ENCODE results near the gene KIRREL3. TPM values are rescaled to one million over a fixed set of nuclear protein-coding genes. Genes with fewer than 3 reads are reported as not detected.

Gene KIRREL3
- total and polyA plus RNA-seq, 2 of the 8 experiments (the other 6 are each of a cell fraction or from before 2014, with no cell fraction given): 0.29 to 0.32 TPM

- Histone ChIP-seq H3K4me2 (ENCODE audit: insufficient read depth in 1 of 2, low read depth in 2 of 2, low read length in 2 of 2) (no peak overlapping the region), H3K18ac (ENCODE audit: extremely low read depth, low read length) (no peak overlapping the region), H3K9ac (replicated peaks in 1 of 4; ENCODE audit: extremely low read depth in 1 of 4, low read depth in 3 of 4, low read length in 3 of 4) (no peak overlapping the region), H3K23ac (ENCODE audit: insufficient read length) (no peak overlapping the region), H4K20me1 (replicated peaks in 1 of 2; ENCODE audit: control insufficient read depth in 1 of 2, insufficient read depth in 2 of 2, low read length in 2 of 2) (no peaks in the 10 kb centered on the region), H2BK5ac (ENCODE audit: low read depth, low read length) (no peak overlapping the region), H3K79me1 (ENCODE audit: low read depth, low read length) (no peaks in the 10 kb centered on the region), H2BK15ac (ENCODE audit: low read length) (no peak overlapping the region), H3K27ac (ENCODE audit: low read depth, low read length) (no peak overlapping the region), H3K4me3 (ENCODE audit: extremely low read depth in 1 of 4, insufficient read depth in 2 of 4, low read depth in 3 of 4, low read length in 4 of 4) (no peak overlapping the region), H2AFZ (ENCODE audit: low read length) (no peak overlapping the region), H3K36me3 (ENCODE audit: control insufficient read depth in 2 of 4, insufficient read depth in 4 of 4, low read length in 3 of 4) (no peaks in the 10 kb centered on the region), H2AK5ac (ENCODE audit: low read depth, low read length) (no peak overlapping the region), H4K91ac (replicated peaks; ENCODE audit: insufficient read length, low read length) (no peak overlapping the region), H2BK12ac (ENCODE audit: low read depth, low read length) (no peak overlapping the region), H3K9me3 (ENCODE audit: insufficient read depth in 2 of 2, low read depth in 1 of 2, low read length in 1 of 2) (no peaks in the 10 kb centered on the region), H3K23me2 (ENCODE audit: low read depth, low read length) (no peaks in the 10 kb centered on the region), H2BK20ac (ENCODE audit: low read length) (no peak overlapping the region), H2BK120ac (replicated peaks; ENCODE audit: low read depth, low read length) (no peak overlapping the region), H3K27me3 (replicated peaks in 1 of 4; ENCODE audit: control insufficient read depth in 3 of 4, extremely low read depth in 1 of 4, insufficient read depth in 3 of 4, low read length in 3 of 4) (no peaks in the 10 kb centered on the region), H3K14ac (ENCODE audit: insufficient read length) (no peak overlapping the region), H3K79me2 (ENCODE audit: control insufficient read depth in 1 of 2, insufficient read depth in 2 of 2, low read length in 2 of 2) (no peaks in the 10 kb centered on the region), H4K5ac (ENCODE audit: insufficient read length, low read depth, low read length) (no peak overlapping the region), H3K4me1 (replicated peaks in 1 of 4; ENCODE audit: control insufficient read depth in 3 of 4, insufficient read depth in 4 of 4, low read length in 3 of 4) (peaks cover 0 to 8% (median 0%) of the 10 kb centered on the region in 4 experiments; a peak in 2 of 7 replicates), H3K56ac (replicated peaks; ENCODE audit: insufficient read length, low read depth, low read length) (no peak overlapping the region), H4K8ac (ENCODE audit: extremely low read depth, insufficient read depth, low read length) (no peak overlapping the region), H3K4ac (replicated peaks; ENCODE audit: insufficient read length, low read depth, low read length) (no peak overlapping the region)
- ChIA-PET CTCF (ENCODE audit: partially characterized antibody) (interaction anchor here (1.0 to 5.7 kb wide), 5 partner anchors 8 to 175 kb away, joined by 3 to 48 read pairs (median 4); no protein-coding TSS in a partner anchor), POLR2A (ENCODE audit: partially characterized antibody) (no interaction called here)
- WGBS, 2 experiments (ENCODE audit: extremely low coverage in 1 of 2, insufficient coverage in 1 of 2, insufficient read length in 1 of 2, insufficient replicate concordance in 2 of 2, low coverage in 1 of 2, low lambda C conversion rate in 2 of 2, missing lambda C conversion rate in 1 of 2): 87% methylated on average over 2 of the region's 2 CpGs; no CpG with 5 or more reads in 1 of the 2 experiments
- no peak for FAIRE-seq
- no peak for DNase-seq (ENCODE audit: low read depth in 1 of 2, low spot score in 2 of 2)
- no peak for TF ChIP-seq ATF2 (IDR thresholded peaks at IDR 0.05; ENCODE audit: low read length)
- no peak for TF ChIP-seq TCF12 (IDR thresholded peaks at IDR 0.05; ENCODE audit: low read depth, low read length)
- no peak for TF ChIP-seq SUZ12 (IDR thresholded peaks at IDR 0.05; ENCODE audit: low read length)
- no peak for TF ChIP-seq RBBP5 (IDR thresholded peaks at IDR 0.05; ENCODE audit: borderline replicate concordance, low read depth, low read length)
- TF ChIP-seq E2F6 (IDR thresholded peaks at IDR 0.05): no peak
- no peak for TF ChIP-seq NANOG (IDR thresholded peaks at IDR 0.05; ENCODE audit: insufficient read depth, low read depth, low read length, poor library complexity, severe bottlenecking)
- no peak for TF ChIP-seq JUN (IDR thresholded peaks at IDR 0.05; ENCODE audit: low read depth, low read length)
- no peak for TF ChIP-seq CBX5 (IDR thresholded peaks at IDR 0.05; ENCODE audit: low read depth, low read length)
- no peak for TF ChIP-seq ASH2L (IDR thresholded peaks at IDR 0.05; ENCODE audit: low read length)
- no peak for TF ChIP-seq MAFK (IDR thresholded peaks at IDR 0.05; ENCODE audit: low read depth, low read length)
- no peak for TF ChIP-seq RNF2 (IDR thresholded peaks at IDR 0.05; ENCODE audit: borderline replicate concordance, low read depth, low read length, missing control alignments, poor library complexity, severe bottlenecking)
- no peak for TF ChIP-seq JUND (IDR thresholded peaks at IDR 0.05; ENCODE audit: low read length)
These were observed 217.8 kb downstream of the KIRREL3 start for GRCh38 chr11:126782810-126783209.

Measured in H1 (cell line).